ENCODE data around the gene HPGDS.
"Not testable (repeated sequence)": the region's sequence is repeated elsewhere in the genome, so short reads cannot be mapped to it uniquely, and the experiment has no call there.

Gene HPGDS

DNA sequence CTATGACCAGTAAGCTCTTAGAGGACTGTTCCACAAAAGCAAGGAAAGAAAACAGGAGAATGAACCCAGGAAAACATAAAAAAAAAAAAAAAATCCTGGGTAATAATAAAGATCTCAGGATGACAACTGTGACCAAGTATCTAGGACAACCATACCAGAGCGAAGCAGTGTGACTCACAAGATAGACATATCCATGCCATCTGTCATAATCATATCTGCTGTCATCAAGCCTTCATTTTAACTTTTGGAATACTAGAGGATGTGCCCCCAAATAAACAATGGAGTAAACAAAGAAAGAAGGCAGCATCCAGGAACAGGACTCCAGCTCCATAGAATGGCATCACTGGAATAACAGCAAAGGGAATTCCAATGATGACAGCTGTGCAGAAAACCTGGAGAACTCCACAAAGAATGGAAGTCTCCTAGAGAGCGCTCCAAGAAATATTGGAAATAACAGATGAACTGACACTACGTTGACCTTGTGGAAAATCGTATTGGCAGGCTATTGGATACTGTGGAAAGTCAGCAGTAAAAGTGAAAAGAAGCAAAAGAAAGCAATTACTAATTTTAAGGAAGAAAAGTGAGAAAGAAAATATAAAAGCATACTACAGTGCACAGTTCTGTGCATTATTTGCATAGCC is 35.3 kb downstream of the HPGDS start:
- no peak for DNase-seq

DNA sequence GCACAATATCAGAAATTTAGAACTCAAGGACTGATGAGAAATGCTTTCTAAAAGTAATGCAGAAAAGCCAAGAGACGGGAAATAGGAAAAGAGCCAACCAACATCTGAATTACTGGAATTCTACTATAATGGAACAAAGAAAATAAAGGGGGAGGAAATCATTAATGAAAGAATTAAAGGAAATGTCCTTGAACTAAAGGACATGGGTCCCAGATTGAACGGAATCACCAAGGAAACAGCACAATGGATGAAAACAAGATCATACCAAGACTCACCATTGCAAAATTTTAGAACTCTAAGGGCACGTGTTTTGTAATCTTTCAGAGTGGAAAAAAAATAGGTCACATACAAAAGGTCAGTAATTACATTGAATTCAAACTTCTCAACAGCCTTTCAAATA is 35.9 kb downstream of the HPGDS start:
- DNase-seq = no peak

DNA sequence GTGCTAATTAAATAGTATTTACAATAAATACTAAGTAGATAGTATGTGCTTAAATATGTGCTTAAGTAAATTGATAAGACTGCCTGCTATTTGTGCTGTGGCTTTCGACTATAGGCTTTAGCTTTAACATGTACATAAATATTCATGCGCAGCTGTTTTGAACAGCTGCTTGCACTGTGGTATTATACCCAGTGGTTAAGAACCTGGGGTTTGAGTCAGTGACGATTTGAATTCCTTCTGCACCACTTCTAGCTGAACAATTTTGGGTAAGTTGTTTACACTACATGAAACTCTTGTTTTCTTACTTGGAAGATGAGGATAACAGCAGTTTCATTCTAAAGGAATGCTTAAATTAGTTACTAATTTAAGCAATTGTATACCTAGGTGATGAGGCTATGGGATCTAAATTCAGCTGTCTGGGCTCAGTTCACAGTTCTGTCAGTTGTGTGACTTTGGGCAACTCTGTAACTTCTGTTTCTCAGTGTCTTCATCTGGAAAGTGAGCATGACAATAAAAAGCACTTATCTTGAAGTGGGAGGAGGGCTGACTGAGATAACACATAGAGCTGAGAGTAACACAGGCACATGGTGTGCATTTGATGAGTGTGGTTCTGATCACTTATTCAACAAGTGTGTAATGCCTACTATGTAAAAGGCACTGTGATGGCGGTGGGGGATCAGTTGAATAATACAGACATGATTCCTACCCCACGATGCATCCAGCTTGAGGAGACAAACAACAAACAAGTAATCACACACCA is 37.0 kb downstream of the HPGDS start:
- no peak for DNase-seq

DNA sequence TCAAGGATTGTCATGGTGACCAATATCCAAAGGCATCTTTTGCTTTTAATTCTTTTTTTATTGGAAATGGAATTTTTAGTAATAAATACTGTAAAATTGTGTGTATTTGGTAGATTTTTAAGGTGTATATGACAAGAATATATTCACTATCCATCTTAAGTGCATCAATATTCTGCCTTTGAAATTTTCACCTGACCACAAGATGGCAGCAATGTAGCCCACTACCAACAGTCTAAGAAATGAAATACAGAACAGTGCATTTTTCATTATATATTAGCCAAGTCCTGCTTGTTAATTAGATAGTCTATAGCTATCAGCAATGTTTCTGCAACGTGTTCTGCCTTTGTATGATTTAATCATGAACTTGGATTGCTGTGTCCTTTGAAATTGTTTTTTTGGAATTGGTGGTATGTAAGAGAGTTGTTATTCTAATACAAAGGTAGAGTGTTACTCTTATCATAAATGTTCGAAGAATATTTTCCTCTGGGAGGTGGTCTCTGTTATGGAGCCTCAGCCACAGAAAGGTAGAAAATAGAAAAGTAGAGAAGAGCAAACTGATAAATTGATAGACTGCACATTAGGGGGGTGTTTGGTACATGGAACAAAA is 38.2 kb downstream of the HPGDS start:
- DNase-seq = no peak

DNA sequence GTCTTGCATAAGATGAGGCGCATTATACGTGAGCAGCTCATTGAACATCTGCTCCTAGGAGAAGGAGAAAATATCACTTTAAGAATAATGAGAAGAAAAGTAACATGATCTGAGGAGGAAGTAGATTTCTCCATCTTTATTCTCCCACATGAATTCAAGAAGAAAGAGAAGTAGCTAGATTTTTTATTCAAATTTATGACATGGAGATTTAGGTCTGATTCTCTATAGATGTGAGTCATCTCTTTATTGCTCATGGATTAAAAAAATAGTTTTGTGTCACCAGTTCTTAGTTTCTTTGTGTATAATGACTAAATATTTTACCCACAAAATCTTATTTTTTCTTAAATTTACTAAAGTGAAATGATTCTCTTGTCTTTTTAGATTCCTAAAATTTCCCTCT is 40.4 kb downstream of the HPGDS start:
- DNase-seq = no peak

DNA sequence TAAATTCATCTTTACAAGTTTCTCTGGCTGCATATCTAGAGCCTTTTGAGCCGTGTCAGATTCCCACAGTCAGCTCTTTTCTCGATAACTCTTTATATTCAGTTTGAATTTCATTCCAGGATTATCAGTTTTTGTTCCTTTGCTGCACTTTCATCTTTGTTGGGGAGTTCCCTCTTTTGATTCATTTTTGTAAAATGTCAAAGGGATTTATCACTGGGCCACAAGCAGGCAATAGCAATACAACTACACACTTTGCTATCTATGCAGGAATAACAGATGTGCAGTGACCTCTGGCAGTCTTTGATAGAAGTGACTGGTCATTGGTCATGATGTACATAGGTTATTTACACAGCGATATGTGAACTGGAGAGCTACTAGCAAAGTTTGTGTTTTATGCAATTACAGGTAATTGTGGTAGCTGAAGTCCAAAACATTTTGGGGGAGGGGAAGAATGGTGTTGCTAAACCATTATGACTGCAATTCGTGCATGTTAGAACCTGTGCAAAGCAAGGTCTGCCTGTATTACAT is 43.8 kb downstream of the HPGDS start:
- DNase-seq = no peak

DNA sequence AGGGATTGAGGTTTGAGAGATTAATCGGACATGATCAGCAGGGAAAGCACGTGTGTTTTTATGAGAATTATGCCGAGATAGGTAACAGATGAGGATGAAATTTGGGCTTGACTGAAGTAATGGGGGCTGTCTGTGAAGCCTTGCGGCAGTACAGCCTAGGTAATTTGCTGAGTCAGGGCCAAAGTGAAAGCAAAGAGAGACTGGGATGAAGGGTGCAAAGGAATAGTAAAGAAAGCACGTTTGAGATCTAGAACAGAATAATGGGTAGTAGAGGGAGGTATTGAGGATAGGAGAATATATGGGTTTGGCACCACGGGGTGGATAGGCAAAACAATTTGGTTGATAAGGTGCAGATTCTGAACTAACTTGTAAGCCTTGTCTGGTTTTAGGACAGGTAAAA is 47.2 kb downstream of the HPGDS start:
- DNase-seq = not testable (repeated sequence)

DNA sequence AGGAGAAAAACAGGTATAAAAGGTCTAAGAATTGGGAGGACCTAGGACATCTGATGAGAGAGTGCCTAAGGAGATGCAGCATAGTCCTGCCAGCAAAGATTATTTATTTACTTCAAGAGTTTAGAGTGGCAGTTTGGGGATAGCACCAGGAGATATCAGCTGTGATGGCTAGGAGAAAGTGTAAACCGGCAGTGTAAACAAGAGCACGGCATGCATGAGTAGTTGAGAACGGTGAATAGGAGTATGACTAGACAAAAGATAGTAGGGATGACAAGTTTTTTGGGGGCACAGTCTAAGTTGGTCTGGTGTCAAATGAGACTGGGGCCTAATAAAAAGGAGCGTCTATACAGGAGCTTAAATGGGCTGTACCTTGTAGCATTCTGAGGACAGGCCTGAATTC is 48.7 kb downstream of the HPGDS start:
- not testable (repeated sequence) for DNase-seq

DNA sequence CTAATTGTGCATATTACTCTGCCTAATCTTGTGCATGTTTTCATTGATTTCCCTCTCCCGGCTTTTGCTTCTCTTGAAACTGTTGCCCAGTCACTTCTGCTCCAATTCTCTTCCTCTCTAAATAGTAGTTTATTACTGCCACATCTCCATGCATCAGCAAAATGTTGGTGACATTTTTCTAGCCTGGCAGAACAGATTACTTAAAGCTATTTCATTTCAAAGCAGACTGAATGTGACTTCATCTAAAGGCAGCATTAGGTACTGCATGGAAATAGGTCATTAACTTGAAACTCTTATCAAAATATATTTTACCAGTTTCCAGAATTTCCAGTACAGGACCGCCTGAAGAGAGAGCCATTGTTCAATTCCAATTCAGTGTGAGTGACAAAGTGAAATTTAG is 52.4 kb downstream of the HPGDS start:
- no peak for DNase-seq

DNA sequence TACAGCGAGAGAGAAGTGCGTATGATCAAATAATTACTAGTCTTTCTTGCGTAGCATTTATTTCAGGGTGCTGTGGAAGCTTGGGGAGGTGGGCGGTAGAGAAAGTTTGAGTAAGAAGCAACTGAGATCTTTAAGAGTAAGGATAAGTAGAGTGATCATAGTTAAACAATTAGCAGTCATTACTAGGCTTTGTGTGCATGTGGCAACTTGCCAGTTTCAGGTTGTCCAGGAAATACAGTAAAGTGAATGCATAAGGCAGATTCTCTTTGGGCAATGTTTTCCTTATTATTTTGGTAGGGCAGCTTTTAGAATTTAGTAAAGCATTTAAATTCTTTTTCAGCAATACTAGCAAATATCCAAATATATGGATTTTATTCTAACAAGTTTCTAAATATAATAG is 57.0 kb downstream of the HPGDS start:
- no peak for DNase-seq

DNA sequence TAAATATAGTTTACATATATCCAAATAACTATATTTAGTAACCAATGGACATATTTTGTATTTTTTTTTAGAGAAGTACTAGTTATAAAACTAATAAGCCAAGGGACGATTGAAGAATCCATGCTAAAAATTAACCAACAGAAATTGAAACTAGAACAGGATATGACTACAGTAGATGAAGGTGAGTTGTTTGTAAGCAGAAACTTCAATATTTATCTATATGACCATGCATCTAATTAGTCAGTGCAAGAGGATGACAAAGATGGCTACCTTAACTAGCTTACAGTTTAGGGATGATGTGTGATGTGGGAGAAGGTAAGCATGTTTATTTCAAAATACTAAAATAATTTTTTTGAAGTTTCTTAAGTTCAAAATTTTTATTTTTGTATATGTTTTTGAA is 57.7 kb downstream of the HPGDS start:
- no peak for DNase-seq

DNA sequence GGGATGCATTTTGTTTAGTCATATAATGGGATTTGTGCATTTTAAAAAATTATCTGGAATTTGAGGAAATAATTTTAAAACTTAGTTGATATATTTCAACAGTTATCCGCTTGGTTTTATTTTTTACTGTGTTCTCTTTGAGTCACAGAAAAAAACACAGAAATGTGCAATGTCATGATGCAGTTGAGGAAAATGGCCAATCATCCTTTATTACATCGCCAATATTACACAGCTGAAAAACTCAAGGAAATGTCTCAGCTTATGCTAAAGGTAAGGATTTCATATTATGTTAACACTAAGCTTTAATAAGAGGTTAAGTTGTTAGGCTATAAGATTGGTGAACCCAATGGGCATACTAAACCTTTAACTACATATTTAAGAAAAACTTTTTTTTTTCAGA is 63.9 kb downstream of the HPGDS start:
- DNase-seq = no peak

DNA sequence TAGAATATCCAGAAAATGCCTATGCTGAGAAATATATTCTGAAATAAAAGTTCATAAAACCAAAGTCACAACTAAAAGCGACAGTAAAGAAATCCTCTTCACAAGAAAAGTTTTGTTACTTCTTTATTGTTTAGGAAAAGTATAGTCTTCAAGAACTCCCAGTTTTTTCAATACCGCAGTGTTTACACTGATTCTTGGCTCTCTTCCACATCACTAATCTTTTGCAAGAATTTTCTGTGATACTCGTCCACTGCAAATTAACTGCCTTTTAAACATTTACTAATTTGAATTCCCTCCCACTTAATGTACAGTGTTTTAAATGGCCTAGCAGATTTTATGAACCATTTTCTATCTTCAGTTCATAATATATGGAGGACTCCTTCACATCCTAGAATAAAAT is 65.1 kb downstream of the HPGDS start:
- DNase-seq = no peak

DNA sequence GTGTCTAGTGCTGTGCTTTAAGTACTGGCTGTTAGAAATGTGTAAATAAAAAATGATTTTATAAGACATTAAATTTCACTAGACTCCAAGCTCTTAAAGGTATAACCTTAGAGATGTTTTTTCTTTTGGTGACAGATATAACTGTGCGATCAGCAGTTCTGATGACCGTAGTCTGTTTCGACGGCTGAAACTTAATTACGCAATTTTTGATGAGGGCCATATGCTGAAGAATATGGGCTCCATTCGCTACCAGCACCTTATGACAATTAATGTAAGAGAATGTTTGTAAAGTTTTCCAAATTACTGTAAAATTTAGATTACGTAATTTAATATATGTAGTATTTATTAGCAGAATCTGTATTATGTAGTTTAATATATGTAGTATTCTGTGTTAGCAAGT is 66.4 kb downstream of the HPGDS start:
- no peak for DNase-seq

DNA sequence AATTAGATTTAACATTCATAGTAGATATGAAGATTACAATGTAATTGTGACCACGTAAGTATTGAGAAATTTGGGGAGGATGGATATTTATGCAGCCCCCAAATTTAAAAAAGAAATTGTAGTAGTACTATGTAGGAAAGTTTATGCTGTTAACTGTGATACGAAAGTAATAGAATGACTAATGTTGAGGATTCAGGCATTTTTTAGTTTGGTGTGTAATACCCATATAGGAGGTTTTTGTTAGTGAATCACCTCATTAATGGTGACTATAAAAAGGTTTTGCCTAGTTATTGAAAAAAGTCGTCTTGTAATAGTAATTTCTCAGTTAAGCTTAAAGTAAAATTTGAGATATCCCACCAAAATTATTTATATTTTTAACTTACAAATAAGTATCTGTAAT is 67.7 kb downstream of the HPGDS start:
- DNase-seq = no peak

DNA sequence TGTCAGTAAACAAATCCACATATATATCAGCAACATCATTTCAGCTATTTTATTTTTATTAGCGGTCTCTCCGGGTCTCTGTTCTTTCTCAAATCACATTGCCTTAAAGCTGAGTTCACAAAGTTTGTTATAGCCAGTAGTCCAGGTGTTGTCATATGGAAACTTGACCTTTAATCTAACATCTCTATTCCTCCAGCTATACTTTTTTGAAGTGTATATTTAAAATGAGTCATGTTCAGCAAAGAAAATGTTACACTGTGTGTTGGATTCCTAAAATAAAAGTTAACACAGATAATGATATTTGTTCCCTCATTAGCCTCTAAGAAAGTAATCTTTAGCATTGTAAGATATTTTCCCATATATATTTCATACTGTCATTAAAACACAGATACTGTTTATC is 71.4 kb downstream of the HPGDS start:
- DNase-seq = no peak

DNA sequence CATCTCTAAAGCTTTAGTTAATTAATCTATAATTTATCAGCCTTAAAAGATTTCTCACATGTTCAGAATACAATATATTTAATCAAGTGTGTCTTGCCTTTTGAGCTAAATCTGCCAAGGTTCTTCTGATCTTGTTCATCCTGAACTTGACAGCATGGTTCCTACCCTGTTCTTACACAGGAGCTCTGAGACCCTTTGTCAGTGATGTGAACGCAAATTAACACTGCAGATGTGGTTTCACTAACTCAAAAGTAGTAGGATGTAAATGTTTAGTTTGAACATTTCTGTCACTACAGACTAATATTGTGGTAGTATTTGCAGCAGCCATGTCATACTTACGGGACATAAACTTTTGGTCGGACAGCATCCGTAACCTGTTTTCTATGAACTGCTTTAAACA is 75.6 kb downstream of the HPGDS start:
- DNase-seq = no peak

DNA sequence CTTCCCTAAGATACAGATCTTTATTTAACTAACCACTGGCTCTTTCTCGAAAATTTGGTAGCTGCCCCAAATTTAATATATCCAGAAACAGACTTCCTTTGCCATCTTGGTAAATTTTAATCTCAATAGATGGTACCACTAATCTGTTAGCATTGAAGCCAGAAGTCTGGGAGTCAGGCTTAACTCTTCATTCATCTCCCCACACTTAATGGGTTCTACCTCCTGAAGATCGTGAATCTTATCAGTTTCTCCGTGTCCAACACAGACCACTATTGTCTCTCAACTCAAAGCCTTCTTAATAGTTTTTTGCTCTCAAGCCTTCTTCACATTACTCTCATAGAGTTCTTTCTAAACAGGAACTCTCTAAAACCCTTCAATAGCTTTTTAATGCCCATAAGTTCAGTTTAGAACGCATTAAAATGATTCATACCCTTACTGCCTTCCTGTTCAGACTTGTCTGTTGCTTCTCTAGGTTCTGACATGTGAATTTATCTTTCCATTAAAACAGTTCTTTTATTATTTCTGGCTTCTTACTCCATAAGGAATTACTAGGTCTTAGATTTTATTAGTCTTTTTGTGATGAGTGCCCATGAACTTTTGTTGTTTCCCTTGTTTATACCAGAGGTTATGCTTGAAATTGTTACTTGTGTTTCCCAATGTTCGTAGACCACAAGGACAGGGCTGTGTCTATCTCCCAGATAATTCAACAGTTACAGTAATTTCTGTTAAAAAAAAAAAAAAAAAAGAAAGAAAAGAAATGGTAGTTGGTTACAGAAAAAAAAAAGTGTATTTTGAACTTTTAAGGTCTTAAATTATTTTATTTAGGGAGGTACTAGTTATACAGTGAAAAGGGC is 80.2 kb downstream of the HPGDS start:
- no peak for DNase-seq

DNA sequence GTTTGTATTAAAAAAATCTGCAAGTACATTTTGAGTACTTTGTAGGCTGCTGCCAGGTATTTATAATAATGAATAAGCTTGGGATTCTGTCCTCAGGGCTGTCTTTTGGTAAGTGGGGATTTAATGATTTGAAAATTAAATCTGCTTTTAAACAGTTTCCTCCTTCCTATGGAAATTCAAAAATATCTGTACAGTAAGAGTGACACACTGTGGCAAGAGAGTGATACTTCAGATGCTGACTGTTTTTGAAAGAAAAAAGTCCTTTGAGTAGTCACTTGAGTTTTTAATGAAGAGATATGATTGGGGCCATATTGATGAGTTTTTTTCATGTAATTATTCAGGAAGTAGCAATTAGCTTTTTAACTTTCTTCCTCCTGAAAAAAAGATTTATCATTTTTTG is 85.8 kb downstream of the HPGDS start:
- no peak for DNase-seq

DNA sequence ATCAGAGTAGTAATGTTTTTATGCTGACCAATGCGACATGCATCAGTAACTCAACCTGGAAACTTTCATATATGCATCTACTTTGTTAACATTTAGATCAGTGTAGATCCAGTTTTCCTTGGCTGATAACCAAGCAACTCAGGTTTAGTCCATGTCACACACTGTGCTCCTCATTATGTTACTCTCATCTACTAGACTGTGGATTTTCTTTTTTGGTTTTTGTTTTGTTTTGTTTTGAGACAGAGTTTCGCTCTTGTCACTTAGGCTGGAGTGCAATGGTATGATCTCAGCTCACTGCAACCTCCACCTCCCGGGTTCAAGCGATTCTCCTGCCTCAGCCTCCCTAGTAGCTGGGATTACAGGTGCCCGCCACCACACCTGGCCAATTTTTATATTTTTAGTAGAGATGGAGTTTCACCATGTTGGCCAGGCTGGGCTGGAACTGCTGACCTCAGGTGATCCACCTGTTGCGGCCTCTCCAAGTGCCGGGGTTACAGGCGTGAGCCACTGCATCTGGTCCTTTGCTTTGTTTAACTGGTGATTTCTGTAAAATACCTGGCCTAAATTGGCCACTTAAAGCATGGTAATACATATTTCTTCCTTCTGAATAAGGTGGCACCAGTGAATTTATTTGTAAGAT is 86.4 kb downstream of the HPGDS start:
- DNase-seq = no peak

DNA sequence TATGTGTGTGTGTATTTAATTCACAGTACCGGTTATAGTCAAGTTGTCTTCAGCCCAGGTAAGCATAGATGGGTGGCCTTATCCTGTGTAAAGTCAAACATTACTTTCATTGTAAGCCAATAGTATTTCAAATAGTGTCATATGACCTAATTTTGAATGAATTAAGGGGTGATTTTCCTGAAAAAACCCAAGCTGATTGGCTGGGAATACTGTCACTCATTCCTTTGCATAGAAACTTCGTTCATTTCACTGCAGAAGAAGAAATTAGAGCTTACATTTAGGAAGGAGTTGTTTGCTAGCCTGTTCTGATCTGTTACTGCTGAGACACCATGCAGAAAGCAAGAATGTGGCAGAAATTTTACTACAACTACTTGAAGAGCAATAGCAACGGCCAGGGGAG is 89.6 kb downstream of the HPGDS start:
- no peak for DNase-seq

DNA sequence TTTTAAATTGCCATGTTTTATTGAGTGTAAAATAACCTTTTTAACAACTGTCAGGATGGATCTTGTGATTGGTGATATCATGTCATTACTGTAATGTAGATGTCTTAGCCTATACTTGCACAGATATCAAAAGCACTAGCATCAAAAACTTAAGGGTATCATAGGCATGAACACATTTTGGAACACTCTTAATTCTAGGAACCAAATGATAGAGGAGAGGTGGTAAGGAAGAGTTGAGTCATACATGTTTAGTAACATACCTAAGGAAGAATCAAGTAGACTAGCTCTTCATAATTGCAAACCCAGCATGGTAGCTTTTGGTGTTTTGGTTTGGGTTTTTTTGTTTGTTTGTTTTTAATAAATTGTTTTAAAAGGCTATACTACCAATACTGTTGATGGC is 91.5 kb downstream of the HPGDS start:
- DNase-seq = no peak

Data from activated CD4-positive, alpha-beta T cell treated with anti-CD3 and anti-CD28 coated beads, Interleukin-2, amount 50 U/mL, for 4 hours (primary cell).